ENCODE data around the gene PPP6R3.

PPP6R3 gene

GRCh38 chr11:68438658-68439259 is 21.8 kb upstream of the PPP6R3 start:
- H3K27me3 ChIP-seq (ENCODE audit: insufficient read depth, low read length) = no peaks in the 10 kb centered on the region
- no peak for DNase-seq
- no peak overlapping the region for H3K4me2 ChIP-seq (ENCODE audit: low read length)
- no peak overlapping the region for H3K9ac ChIP-seq (ENCODE audit: low read length)
- no peak overlapping the region for H2BK5ac ChIP-seq (ENCODE audit: low read depth, low read length, poor library complexity)
- H3K79me2 ChIP-seq (ENCODE audit: control insufficient read depth, insufficient read depth, low read length, poor library complexity) = no peaks in the 10 kb centered on the region
- H2AK5ac ChIP-seq (ENCODE audit: low read length) = no peak overlapping the region
- peaks cover 10% of the 10 kb centered on the region for H3K79me1 ChIP-seq (ENCODE audit: low read length)
- peaks cover 1% of the 10 kb centered on the region for H3K9me3 ChIP-seq (ENCODE audit: insufficient read depth, low read depth, low read length)
- H2BK12ac ChIP-seq (ENCODE audit: low read length) = no peak overlapping the region
- H3K14ac ChIP-seq (ENCODE audit: low read length) = no peak overlapping the region
- no peak overlapping the region for H4K91ac ChIP-seq (ENCODE audit: low read depth, low read length)
- no peak overlapping the region for H4K8ac ChIP-seq (ENCODE audit: low read depth, low read length)
- H3K4me3 ChIP-seq (ENCODE audit: low read depth, low read length) = no peak overlapping the region
- no peak overlapping the region for H4K12ac ChIP-seq (ENCODE audit: low read depth, low read length)
- no CpG with 5 or more reads among the region's 6 CpGs for WGBS (ENCODE audit: extremely low coverage, insufficient coverage, insufficient read length)
- H3K36me3 ChIP-seq (ENCODE audit: control insufficient read depth in 1 of 2, insufficient read depth in 2 of 2, low read length in 2 of 2) = peaks cover 8 to 15% of the 10 kb centered on the region in 2 experiments
- H3K27ac ChIP-seq (ENCODE audit: low read depth, low read length) = no peak overlapping the region
- no peak overlapping the region for H3K4ac ChIP-seq (ENCODE audit: low read depth, low read length)
- H2AFZ ChIP-seq (ENCODE audit: insufficient read depth, low read length, poor library complexity) = no peak overlapping the region
- peaks cover 12 to 15% of the 10 kb centered on the region in 2 experiments for H3K4me1 ChIP-seq (ENCODE audit: control insufficient read depth in 1 of 2, insufficient read depth in 2 of 2, low read length in 2 of 2)
- H2BK120ac ChIP-seq (ENCODE audit: insufficient read depth, low read length, poor library complexity) = no peak overlapping the region
- H3K18ac ChIP-seq (ENCODE audit: low read length) = no peak overlapping the region
- H3K23ac ChIP-seq (ENCODE audit: low read length) = no peak overlapping the region

GRCh38 chr11:68439355-68440065 is 21.0 kb upstream of the PPP6R3 start:
- Histone ChIP-seq H2BK5ac (ENCODE audit: low read depth, low read length, poor library complexity) (no peak overlapping the region), H4K12ac (ENCODE audit: low read depth, low read length) (no peak overlapping the region), H3K9ac (ENCODE audit: low read length) (no peak overlapping the region), H3K9me3 (ENCODE audit: insufficient read depth, low read depth, low read length) (peaks cover 1% of the 10 kb centered on the region), H3K27ac (ENCODE audit: low read depth, low read length) (no peak overlapping the region), H3K4me3 (ENCODE audit: low read depth, low read length) (no peak overlapping the region), H3K23ac (ENCODE audit: low read length) (no peak overlapping the region), H2AK5ac (ENCODE audit: low read length) (no peak overlapping the region), H3K27me3 (ENCODE audit: insufficient read depth, low read length) (no peaks in the 10 kb centered on the region), H3K18ac (ENCODE audit: low read length) (no peak overlapping the region), H2BK120ac (ENCODE audit: insufficient read depth, low read length, poor library complexity) (no peak overlapping the region), H2BK12ac (ENCODE audit: low read length) (no peak overlapping the region), H4K91ac (ENCODE audit: low read depth, low read length) (no peak overlapping the region), H3K4me2 (ENCODE audit: low read length) (no peak overlapping the region), H3K4ac (ENCODE audit: low read depth, low read length) (no peak overlapping the region), H3K36me3 (ENCODE audit: control insufficient read depth in 1 of 2, insufficient read depth in 2 of 2, low read length in 2 of 2) (peaks cover 5 to 12% of the 10 kb centered on the region in 2 experiments), H3K79me2 (ENCODE audit: control insufficient read depth, insufficient read depth, low read length, poor library complexity) (no peaks in the 10 kb centered on the region), H3K79me1 (ENCODE audit: low read length) (peaks cover 10% of the 10 kb centered on the region), H4K8ac (ENCODE audit: low read depth, low read length) (no peak overlapping the region), H3K4me1 (ENCODE audit: control insufficient read depth in 1 of 2, insufficient read depth in 2 of 2, low read length in 2 of 2) (peaks cover 12 to 15% of the 10 kb centered on the region in 2 experiments), H3K14ac (ENCODE audit: low read length) (no peak overlapping the region), H2AFZ (ENCODE audit: insufficient read depth, low read length, poor library complexity) (no peak overlapping the region)
- WGBS (ENCODE audit: extremely low coverage, insufficient coverage, insufficient read length) = no CpG with 5 or more reads among the region's 38 CpGs
- no peak for DNase-seq

GRCh38 chr11:68440224-68440623 is 20.3 kb upstream of the PPP6R3 start:
- WGBS (ENCODE audit: extremely low coverage, insufficient coverage, insufficient read length) = no CpG with 5 or more reads among the region's 8 CpGs
- no peak for DNase-seq
- Histone ChIP-seq H3K14ac (ENCODE audit: low read length) (no peak overlapping the region), H4K8ac (ENCODE audit: low read depth, low read length) (no peak overlapping the region), H3K4ac (ENCODE audit: low read depth, low read length) (no peak overlapping the region), H2AFZ (ENCODE audit: insufficient read depth, low read length, poor library complexity) (no peak overlapping the region), H2BK120ac (ENCODE audit: insufficient read depth, low read length, poor library complexity) (no peak overlapping the region), H3K36me3 (ENCODE audit: control insufficient read depth in 1 of 2, insufficient read depth in 2 of 2, low read length in 2 of 2) (peaks cover 5 to 11% of the 10 kb centered on the region in 2 experiments), H3K18ac (ENCODE audit: low read length) (no peak overlapping the region), H3K23ac (ENCODE audit: low read length) (no peak overlapping the region), H3K79me2 (ENCODE audit: control insufficient read depth, insufficient read depth, low read length, poor library complexity) (no peaks in the 10 kb centered on the region), H4K91ac (ENCODE audit: low read depth, low read length) (no peak overlapping the region), H3K9ac (ENCODE audit: low read length) (no peak overlapping the region), H2BK12ac (ENCODE audit: low read length) (no peak overlapping the region), H3K4me1 (ENCODE audit: control insufficient read depth in 1 of 2, insufficient read depth in 2 of 2, low read length in 2 of 2) (peaks cover 12 to 15% of the 10 kb centered on the region in 2 experiments), H4K12ac (ENCODE audit: low read depth, low read length) (no peak overlapping the region), H3K79me1 (ENCODE audit: low read length) (peaks cover 10% of the 10 kb centered on the region), H3K4me2 (ENCODE audit: low read length) (no peak overlapping the region), H3K9me3 (ENCODE audit: insufficient read depth, low read depth, low read length) (peaks cover 1% of the 10 kb centered on the region), H3K4me3 (ENCODE audit: low read depth, low read length) (no peak overlapping the region), H2BK5ac (ENCODE audit: low read depth, low read length, poor library complexity) (no peak overlapping the region), H3K27ac (ENCODE audit: low read depth, low read length) (no peak overlapping the region), H2AK5ac (ENCODE audit: low read length) (no peak overlapping the region), H3K27me3 (ENCODE audit: insufficient read depth, low read length) (no peaks in the 10 kb centered on the region)

- no peak overlapping the region for H2BK12ac ChIP-seq (ENCODE audit: low read length)
- H3K4me3 ChIP-seq (ENCODE audit: low read depth, low read length) = no peak overlapping the region
- no peak overlapping the region for H2BK5ac ChIP-seq (ENCODE audit: low read depth, low read length, poor library complexity)
- H3K23ac ChIP-seq (ENCODE audit: low read length) = no peak overlapping the region
- H3K14ac ChIP-seq (ENCODE audit: low read length) = no peak overlapping the region
- H3K9ac ChIP-seq (ENCODE audit: low read length) = no peak overlapping the region
- no peak overlapping the region for H3K4ac ChIP-seq (ENCODE audit: low read depth, low read length)
- peaks cover 8% of the 10 kb centered on the region for H3K79me1 ChIP-seq (ENCODE audit: low read length)
- no CpG with 5 or more reads among the region's 6 CpGs for WGBS (ENCODE audit: extremely low coverage, insufficient coverage, insufficient read length)
- H3K27me3 ChIP-seq (ENCODE audit: insufficient read depth, low read length) = no peaks in the 10 kb centered on the region
- no peak overlapping the region for H4K91ac ChIP-seq (ENCODE audit: low read depth, low read length)
- H3K18ac ChIP-seq (ENCODE audit: low read length) = no peak overlapping the region
- DNase-seq = peak in 1 of 2 donors; percentile 29
- no peak overlapping the region for H2AK5ac ChIP-seq (ENCODE audit: low read length)
- H3K4me1 ChIP-seq (ENCODE audit: control insufficient read depth in 1 of 2, insufficient read depth in 2 of 2, low read length in 2 of 2) = peaks cover 10 to 11% of the 10 kb centered on the region in 2 experiments
- H2AFZ ChIP-seq (ENCODE audit: insufficient read depth, low read length, poor library complexity) = no peak overlapping the region
- H3K4me2 ChIP-seq (ENCODE audit: low read length) = no peak overlapping the region
- H3K36me3 ChIP-seq (ENCODE audit: control insufficient read depth in 1 of 2, insufficient read depth in 2 of 2, low read length in 2 of 2) = peaks cover 8 to 9% of the 10 kb centered on the region in 2 experiments
- no peak overlapping the region for H3K27ac ChIP-seq (ENCODE audit: low read depth, low read length)
- H4K12ac ChIP-seq (ENCODE audit: low read depth, low read length) = no peak overlapping the region
- H4K8ac ChIP-seq (ENCODE audit: low read depth, low read length) = no peak overlapping the region
- no peaks in the 10 kb centered on the region for H3K79me2 ChIP-seq (ENCODE audit: control insufficient read depth, insufficient read depth, low read length, poor library complexity)
- peaks cover 1% of the 10 kb centered on the region for H3K9me3 ChIP-seq (ENCODE audit: insufficient read depth, low read depth, low read length)
- H2BK120ac ChIP-seq (ENCODE audit: insufficient read depth, low read length, poor library complexity) = no peak overlapping the region
Observed at GRCh38 chr11:68441466-68442230, 18.9 kb upstream of the PPP6R3 start.

Data from trophoblast cell (in vitro differentiated cells and primary cell).